GM12878 (cell line): ENCODE measurements around the gene RGPD5.
"Not testable (repeated sequence)": the region's sequence is repeated elsewhere in the genome, so short reads cannot be mapped to it uniquely, and the experiment has no call there.

Experiments used
- IRF3 ChIP-seq: fragments of 450-650 bp; IDR thresholded peaks from 2 replicates; pipeline ENCODE4 v1.6.1; 2014; ENCODE audit warnings: mild to moderate bottlenecking
- KDM1A ChIP-seq: fragments of 200-600 bp; sonication (generic); IDR thresholded peaks from 2 replicates; pipeline ENCODE4 v1.6.1; 2016; ENCODE audit warnings: borderline replicate concordance
- MAX ChIP-seq: IDR thresholded peaks from 2 replicates; pipeline ENCODE4 v1.6.1; 2012; ENCODE audit warnings: low read depth, low read length, improper control_type of control experiment
- MYB ChIP-seq: fragments of 150-350 bp; IDR thresholded peaks from 2 replicates; pipeline ENCODE4 v1.6.1; 2014; ENCODE audit warnings: mild to moderate bottlenecking, low read depth, low read length, borderline replicate concordance
- NBN ChIP-seq: fragments of 450-650 bp; IDR thresholded peaks from 2 replicates; pipeline ENCODE4 v1.6.1; 2016
- NKRF ChIP-seq: fragments of 450-650 bp; conservative IDR thresholded peaks from 2 replicates; pipeline ENCODE4 v1.6.1; 2017; ENCODE audit warnings: mild to moderate bottlenecking, moderate library complexity
- POLR2A ChIP-seq: IDR thresholded peaks from 2 replicates; pipeline ENCODE4 v1.6.1; 2011; ENCODE audit warnings: low read depth, mild to moderate bottlenecking, low read length
- RAD21 ChIP-seq: IDR thresholded peaks from 2 replicates; pipeline ENCODE4 v1.6.1; 2011; ENCODE audit warnings: mild to moderate bottlenecking, low read depth, low read length, moderate library complexity; ENCODE audit not compliant: insufficient read depth
- RFX5 ChIP-seq: IDR thresholded peaks from 2 replicates; pipeline ENCODE4 v1.6.1; 2011; ENCODE audit warnings: low read depth, low read length, improper control_type of control experiment
- TAF1 ChIP-seq: IDR thresholded peaks from 2 replicates; pipeline ENCODE4 v1.6.1; 2011; ENCODE audit warnings: mild to moderate bottlenecking, low read depth, low read length, borderline replicate concordance
- TCF7 ChIP-seq: IDR thresholded peaks from 2 replicates; pipeline ENCODE4 v1.6.1; 2014; ENCODE audit warnings: antibody characterized with exemption, borderline replicate concordance
- YY1 ChIP-seq: IDR thresholded peaks from 2 replicates; pipeline ENCODE4 v1.6.1; 2011; ENCODE audit warnings: low read depth, mild to moderate bottlenecking, low read length
- TF ChIP-seq, protein P1 (sequence below), 3 experiments: IDR thresholded peaks in 2 of 3; conservative IDR thresholded peaks in 1 of 3; 2 replicates each; pipeline ENCODE4 v1.5.1; 2011; ENCODE audit warnings: low read depth in 3 of 3, low read length in 3 of 3, mild to moderate bottlenecking in 3 of 3, control low read depth in 2 of 3, moderate library complexity in 2 of 3, inconsistent platforms in 1 of 3, mixed read lengths in 1 of 3; ENCODE audit not compliant: control insufficient read depth in 2 of 3, insufficient read depth in 1 of 3; ENCODE audit errors: extremely low read depth in 1 of 3
- TF ChIP-seq, protein P2 (sequence below): IDR thresholded peaks from 2 replicates; pipeline ENCODE4 v1.6.1; 2011; ENCODE audit warnings: low read depth, mild to moderate bottlenecking, low read length, moderate library complexity, borderline replicate concordance; ENCODE audit errors: extremely low read depth

- TF ChIP-seq MYB, NBN, KDM1A, YY1, NKRF, POLR2A, MAX, TCF7, TAF1, IRF3, RAD21, RFX5: not testable (repeated sequence)
- TF ChIP-seq, protein P1, sequence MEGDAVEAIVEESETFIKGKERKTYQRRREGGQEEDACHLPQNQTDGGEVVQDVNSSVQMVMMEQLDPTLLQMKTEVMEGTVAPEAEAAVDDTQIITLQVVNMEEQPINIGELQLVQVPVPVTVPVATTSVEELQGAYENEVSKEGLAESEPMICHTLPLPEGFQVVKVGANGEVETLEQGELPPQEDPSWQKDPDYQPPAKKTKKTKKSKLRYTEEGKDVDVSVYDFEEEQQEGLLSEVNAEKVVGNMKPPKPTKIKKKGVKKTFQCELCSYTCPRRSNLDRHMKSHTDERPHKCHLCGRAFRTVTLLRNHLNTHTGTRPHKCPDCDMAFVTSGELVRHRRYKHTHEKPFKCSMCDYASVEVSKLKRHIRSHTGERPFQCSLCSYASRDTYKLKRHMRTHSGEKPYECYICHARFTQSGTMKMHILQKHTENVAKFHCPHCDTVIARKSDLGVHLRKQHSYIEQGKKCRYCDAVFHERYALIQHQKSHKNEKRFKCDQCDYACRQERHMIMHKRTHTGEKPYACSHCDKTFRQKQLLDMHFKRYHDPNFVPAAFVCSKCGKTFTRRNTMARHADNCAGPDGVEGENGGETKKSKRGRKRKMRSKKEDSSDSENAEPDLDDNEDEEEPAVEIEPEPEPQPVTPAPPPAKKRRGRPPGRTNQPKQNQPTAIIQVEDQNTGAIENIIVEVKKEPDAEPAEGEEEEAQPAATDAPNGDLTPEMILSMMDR (IDR thresholded peaks at IDR 0.05 in 2 of 3, conservative IDR thresholded peaks at IDR 0.05 in 1 of 3; ENCODE audit: control insufficient read depth in 2 of 3, extremely low read depth in 1 of 3, insufficient read depth in 1 of 3, low read depth in 3 of 3, low read length in 3 of 3): not testable (repeated sequence)
- TF ChIP-seq, protein P2, sequence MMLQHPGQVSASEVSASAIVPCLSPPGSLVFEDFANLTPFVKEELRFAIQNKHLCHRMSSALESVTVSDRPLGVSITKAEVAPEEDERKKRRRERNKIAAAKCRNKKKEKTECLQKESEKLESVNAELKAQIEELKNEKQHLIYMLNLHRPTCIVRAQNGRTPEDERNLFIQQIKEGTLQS: not testable (repeated sequence)
Measured at GRCh38 chr2:109761976-109762375, 32.1 kb upstream of the RGPD5 start.
